GM18909 (cell line): ENCODE measurements around the gene ADI1.
"Not testable (repeated sequence)": the region's sequence is repeated elsewhere in the genome, so short reads cannot be mapped to it uniquely, and the experiment has no call there.

Source experiments
- ATAC-seq: cut with Tn5 transposase; IDR thresholded peaks from one replicate; pipeline ENCODE4 v1.9.1; 2021; ENCODE audit warnings: mild to moderate bottlenecking; ENCODE audit not compliant: unreplicated experiment, poor library complexity

The ADI1 gene

DNA sequence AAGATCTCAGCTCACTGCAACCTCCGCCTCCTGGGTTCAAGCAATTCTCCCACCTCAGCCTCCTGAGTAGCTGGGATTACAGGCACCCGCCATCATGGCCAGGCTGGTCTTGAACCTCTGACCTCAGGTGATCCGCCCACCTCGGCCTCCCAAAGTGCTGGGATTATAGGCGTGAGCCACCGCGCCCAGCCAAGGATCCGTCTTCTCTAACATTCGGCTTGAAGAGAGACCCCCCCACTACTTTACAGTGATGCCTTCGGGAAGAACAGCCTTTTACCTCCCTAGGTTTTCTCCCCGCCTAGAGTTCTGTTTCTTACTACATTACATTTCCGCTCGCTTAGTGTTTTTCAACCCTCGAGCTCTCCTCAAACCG lies 22.6 kb downstream of the ADI1 start:
- ATAC-seq, result not testable (repeated sequence)

DNA sequence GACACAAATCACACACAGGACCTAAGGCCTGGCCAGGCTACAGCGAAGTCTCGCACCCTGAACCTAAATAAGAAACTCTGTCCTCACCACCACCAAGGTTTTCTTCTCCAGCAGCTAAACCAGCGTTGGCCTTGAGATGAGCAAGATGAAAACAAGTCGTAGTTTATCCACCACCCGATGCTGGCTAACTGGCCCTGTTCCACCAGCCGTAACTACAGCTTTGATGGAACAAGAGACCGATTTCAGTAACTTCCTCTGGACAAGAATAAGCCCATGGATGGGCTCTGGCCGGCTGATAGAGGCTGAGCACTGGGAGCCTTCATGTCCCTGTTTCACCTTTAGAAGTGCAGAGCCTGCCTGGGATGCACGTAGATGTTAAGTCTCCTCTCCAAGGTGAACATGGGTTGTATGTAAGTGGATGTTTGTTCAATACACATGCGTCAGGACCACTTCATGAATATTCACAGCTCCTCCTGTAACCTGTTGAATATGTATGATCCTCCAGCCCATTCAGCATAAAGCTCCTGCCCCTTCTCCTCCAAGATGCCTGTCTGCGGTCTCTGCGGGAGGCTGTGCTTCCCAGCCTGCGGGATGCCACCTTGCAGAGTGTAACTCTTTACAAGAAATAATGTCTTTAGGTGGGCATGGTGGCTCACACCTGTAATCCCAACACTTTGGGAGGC lies 24.2 kb downstream of the ADI1 start:
- ATAC-seq, result no peak

DNA sequence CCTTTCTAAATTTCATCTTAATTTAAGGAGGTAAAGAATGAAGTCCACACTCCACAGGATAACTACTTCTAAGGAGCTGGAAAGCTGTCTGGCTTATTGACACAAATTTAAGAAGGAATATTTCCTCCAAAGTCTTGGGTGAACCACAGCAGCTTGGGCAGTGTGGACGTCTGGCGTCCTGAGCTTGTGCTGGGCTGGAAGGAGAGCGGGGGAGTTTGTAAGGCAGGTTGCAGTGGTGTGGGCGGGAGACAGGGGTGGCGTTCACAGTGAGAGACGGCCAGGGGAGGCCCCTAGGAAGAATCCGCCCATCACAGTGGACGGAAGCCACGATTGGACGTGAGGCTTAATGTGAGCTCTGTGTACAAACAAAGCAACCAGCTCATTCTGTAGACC lies 25.7 kb downstream of the ADI1 start:
- ATAC-seq, result no peak

DNA sequence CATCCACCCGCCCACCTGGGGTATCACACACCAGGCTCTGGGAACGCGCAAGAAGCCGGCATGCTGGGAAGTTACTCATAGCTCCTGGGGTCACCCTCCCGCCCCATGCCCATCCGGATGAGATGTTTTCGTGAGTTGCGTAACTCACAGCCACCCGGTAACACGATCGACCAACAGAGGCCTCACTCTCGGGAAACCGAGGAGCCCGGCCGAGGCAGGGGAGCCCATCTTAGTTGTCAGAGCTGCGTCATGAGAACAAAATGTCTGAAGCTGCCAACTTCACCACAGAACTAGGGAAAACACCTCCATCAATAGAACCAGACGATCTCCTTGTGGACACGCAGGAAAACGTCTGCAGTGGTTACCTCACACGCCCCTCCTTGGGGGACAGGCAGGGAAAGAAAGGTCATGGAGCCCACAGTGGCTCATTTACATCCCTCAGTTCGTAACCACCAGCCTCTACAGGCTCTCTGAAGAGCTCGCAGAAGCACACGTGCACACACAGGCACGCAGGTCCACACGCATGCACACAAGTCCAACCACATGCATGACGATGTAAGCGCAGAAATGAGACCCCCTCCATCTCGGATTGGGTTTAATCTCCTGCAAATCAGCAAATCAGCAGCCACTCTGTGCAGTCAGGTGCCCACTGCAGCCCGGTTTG lies 26.2 kb downstream of the ADI1 start:
- ATAC-seq, result no peak

DNA sequence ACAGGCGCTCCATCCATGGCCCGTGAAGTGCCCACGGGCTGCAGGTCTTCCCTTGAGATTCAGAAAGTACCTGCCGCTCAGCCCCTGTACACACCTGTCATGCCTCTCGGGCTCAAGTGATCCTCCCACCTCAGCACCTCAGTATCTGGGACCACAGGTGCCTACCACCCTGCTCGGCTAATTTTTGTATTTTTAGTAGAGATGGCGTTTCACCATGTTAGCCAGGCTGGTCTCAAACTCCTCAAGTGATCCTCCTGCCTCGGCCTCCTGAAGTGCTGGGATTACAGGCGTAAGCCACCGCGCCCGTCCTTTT lies 26.9 kb downstream of the ADI1 start:
- ATAC-seq, result not testable (repeated sequence)

DNA sequence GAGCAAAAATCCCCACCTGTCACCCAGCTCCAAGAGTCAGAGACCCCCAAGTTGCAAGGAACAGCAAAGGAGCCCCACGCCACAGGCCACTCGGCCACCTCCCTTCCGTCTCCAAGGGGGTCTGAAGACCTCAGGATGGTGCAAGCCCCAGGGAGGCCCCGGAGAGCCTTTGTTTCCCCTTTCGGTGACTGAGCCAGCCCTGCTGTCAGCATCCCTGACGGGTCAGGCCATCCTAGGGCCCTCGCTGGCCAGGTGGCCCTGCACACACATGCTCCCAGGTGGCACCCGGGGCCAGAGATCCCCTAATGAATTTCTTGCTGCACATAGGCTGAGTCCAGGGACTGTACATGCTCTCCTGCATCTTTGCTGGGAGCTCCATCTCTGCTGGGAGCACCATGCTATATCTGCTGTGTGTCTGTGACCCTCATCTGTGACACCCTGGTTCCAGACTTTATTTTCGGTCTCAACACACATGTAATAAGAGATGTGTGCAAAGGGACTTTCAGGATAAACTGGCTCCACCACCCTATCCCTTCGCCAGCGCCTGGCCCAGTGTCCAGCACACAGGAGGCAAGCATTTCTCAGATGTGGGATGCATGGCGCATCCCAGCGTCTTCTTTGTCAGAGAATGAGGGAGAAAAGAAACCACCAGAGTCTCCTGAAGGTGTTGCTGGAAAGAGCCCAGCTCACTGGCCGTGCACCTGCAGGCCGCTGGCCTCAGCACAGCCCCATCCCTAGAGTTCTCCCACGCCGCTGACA lies 27.4 kb downstream of the ADI1 start:
- no peak for ATAC-seq

DNA sequence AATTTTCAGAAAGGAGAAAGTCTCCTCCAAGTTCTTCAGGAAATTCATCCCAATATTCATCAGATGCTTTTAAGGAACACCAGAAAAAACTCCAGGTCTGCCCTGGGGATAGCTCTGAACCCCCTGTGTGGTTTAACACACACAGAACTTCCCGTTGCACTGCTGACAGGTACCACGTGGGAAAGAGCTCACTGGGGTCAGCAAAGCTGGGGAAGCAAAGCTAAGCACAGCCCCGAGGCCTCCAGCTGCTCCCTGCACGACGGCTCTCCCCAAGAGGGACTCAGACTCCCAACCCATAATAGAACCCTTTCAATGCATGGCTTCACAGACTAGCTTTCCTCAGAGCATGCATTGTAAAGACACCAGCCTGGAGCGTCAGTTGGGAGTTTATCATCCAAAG lies 28.0 kb downstream of the ADI1 start:
- ATAC-seq, result no peak

DNA sequence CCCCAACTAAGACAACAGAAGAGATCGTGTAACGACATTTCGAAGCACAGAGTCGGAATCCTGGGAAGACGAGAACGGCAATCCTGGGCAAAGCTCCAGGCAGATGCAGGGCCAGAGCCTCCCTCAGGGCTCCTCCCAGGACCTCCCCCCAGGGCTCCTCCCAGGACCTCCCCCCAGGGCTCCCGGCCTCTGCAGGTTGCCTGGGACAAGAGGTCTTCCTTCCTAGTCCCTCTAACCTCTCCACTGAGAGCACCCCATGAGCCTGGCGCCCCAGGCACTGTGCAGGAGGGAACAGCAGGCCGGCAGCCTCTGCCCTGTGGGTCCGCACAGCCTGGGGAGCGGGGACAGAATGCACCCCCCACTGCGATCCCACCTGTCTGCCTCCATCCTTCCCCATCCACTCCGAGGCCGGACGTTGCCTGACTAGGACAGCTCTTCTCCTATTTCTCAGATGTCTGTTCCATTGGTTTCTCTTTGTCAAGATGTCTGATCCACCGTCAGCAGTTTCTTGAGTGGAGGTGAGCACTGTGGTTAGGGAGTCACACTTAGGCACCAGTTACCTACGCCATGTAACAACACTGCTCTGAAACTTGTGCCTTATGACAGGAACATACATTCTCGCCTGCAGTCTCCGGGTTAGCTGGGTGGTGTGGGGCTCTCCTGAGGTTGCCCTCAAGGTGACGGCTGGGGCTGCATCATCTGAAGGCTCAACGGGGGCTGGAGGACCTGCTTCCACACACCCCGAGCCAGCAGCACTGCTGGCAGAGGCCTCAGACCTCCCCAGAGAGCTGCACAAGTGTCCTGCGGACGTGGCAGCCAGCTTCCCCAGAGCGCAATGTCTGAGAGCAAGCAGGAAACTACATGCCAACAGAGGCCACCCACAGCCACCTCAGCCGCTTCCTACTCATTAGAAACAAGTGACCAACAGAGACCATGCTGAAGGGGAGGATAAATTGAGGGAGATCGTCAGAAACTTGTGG lies 28.9 kb downstream of the ADI1 start:
- ATAC-seq, result no peak

DNA sequence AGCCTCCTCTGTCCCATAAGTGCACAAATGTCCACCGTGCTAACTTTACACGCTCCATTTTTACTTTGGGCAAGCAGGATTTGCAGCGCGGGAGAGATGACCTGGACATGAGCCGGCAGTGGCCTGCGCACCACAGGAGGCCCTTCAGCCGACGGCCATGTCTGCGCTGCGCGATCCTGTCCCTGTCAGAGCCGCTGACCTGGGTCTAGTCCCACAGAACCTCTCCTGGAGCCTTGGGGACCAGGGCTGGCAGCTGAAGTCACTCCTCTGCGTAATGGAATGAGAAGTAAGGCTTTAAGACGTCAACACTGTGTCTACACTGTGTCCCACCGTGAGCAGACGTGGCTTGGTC lies 29.6 kb downstream of the ADI1 start:
- no peak for ATAC-seq

DNA sequence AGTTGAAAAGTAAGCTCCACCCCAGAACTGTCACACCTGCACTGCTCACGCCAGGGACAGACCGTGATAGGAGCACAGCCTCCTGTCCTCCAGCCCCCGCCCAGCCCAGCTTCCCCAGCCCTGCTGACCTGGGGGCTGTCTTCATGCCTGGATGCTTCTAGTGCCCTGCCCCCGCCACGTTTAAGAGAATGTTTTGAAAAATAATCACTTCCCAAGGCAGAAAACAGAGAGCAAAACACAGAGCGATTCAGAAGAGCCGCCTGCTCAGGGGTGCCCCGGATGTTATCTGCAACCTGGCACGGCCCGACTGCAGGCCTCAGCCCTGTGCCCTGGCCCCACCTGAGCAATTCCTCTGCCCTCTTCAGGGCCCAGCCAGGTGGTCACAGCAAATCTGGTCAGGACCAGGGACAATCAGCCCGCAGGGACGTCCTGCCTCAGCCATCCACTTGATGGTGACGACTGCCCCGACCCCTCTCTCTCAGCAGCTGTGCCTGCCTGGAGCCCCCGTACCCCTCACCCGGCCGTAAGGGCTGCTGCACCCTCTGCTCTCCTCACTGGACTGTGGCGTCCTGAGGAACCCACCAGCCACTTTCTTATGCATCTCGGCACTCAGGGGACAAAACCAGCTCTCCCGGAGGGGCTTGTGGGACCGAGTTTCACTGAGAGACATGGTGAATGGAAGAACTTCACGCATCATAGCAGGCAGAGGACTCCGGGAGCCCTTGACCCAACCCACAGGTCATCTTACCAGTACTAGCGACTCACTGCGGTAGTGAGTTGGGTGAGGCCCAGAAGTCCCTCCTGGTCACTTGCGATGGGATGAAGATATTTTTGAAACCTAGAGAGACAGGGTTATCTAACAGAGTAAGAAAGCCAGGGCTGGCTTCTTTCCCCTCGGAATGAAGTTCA lies 30.2 kb downstream of the ADI1 start:
- no peak for ATAC-seq

DNA sequence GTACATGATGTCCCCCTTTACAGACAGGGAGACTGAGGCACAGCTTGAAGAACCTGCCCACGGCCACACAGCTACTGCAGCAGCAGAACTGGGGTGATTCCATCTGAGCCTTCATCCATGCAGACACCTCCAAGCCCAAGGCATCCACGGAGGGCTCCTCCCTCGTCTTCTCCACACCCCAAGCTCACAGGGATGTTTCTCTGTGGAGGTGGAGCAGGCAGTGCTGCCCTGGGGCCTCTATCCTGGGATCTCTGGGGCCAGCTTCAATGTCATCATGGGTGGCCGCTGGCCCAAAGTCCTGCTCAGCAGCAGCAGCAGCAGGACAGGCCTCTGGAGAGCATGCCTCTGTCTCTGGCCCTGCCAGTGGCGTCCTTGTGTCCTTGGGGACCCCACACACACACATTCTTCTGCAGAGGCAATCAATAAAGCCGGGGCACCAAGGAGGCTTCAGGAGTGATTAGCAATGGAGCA lies 31.2 kb downstream of the ADI1 start:
- no peak for ATAC-seq

DNA sequence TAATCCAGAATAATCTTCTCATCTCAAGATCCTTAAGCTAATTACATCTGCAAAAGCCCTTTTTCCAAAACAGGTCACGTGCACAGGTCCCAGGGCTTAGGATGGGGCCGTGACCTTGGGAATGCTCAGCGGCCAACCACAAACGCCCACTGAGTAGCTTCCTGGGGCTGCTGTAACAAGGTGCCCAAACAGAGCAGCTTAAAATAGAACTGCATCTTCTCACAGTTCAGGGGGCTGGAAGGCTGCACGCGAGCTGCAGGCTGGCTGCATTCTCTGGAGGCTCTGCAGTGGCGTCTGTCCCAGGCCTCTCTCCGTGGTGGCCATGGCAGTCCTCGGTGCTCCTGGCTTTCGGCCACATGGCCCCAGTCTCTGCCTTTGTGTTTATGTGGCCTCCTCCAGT lies 31.9 kb downstream of the ADI1 start:
- no peak for ATAC-seq

DNA sequence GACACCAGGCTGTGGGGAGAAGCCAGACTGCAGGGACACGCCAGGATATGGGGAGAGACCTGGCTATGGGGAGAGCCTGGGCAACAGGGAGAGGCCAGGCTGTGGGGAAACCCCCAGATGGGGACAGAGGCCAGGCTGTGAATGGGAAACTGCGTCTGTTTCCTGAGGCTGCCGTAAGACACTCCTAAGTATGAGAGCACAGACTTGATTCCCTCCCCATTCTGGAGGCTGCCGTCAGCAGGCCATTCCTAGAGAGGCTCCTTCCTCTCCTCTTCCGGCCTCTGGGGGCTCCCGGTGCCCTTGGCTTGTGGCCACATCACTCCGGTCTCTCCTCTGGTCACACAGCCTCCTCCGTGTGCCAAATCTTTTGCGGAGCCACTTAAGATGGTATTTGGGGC lies 32.3 kb downstream of the ADI1 start:
- ATAC-seq, result no peak

DNA sequence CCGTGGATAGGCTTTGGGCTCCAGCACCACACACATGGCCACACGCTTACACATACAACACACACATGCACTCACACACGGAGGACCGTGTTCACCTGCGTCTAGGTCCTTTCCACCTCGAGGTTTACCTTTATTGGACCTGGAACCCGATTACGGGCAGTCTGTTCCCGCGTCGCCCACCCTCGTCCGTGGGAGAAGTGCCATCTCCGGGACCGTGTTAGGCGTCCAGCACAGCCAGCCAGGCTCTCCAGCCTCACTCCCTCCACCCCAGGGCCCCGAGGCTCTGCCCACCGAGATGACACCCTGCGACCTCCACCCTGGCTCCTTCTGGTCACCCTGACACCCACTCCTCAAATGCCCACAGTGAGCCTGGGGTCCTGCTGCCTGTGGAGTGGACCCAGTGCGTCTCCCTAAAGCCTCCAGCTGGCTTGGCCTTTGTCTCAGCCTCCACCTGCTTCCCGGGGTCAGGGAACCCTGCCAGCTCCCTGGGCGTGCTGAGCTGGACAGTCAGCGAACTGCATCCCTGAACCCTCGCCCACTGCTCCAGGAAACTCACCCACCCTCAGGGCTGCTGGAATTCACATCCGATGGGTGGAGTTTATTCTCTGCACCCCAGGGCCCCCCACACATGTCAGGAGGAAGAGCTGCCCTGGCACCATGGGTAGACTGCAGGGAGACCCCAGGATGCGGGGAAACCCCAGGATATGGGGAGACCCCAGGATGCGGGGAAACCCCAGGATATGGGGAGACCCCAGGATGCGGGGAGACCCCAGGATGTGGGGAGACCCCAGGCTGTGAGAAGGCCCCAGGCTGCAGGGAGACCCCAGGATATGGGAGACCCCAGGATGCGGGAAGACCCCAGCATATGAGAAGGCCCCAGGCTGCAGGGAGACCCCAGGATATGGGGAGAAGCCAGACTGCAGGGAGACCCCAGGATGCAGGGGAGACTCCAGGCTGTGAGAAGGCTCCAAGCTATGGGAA lies 33.0 kb downstream of the ADI1 start:
- ATAC-seq, result no peak

DNA sequence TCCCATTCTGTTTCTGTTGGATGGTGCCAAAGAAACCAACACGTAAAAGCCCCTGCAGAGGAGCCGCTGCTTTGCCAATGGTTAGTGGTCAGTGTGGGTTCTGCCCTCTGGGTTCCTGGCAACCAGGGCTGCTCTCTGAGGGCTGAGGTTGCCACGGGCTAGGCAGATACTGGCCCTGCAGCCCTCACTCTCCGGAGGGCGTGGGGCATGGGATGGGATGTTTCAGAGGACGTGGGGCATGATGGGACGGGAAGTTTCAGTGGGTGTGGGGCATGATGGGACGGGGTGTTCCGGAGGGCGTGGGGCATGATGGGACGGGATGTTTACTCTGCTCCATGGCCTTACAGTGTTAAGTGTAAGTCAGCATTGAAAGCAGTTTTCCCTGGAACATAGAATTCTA lies 34.2 kb downstream of the ADI1 start:
- ATAC-seq, result no peak

DNA sequence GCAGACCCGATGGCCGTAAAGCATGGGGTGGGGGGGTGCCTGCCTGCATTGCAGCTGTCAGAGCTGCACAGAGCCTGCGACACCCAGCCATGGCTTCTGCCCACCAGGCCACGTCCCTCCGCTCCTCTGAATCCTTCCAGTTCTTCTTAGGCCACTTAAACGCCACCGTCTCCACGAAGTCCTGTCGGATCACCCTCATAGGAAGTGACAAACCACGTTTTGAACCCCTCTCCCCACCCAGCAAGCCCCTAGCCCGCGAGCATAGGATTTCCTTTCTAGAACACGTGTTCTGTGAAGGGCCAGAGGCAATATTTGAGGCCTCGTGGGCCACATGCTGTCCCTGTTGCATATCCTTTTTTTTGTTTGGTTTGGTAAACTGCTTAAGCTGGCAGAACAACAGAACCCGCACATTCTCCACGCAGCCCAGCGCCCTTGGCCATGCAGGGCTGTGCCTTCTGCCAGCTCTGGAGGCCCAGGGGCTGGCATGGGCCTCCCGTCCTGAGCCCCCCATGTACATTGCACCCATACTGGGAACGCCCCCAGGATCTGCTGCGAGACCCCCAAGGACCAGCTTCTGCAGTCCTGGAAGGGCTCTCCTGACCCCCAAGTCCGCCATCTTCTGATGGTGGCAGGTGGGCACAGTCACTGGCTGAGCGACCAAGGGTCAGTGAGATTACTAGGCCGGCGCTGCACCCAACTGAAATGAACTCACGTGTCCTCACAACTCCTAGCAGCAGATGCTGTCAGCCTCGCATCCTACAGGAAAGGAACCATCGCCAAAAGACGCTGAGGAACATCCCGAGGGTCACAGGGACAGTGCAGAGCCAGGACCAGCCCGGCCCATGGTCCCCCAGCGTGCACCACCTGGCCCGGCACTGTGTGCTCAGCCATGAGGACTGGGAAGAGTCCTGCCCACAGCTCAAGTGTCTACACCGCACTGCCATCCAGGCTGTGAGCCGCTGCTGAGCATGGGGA lies 35.1 kb downstream of the ADI1 start:
- no peak for ATAC-seq

DNA sequence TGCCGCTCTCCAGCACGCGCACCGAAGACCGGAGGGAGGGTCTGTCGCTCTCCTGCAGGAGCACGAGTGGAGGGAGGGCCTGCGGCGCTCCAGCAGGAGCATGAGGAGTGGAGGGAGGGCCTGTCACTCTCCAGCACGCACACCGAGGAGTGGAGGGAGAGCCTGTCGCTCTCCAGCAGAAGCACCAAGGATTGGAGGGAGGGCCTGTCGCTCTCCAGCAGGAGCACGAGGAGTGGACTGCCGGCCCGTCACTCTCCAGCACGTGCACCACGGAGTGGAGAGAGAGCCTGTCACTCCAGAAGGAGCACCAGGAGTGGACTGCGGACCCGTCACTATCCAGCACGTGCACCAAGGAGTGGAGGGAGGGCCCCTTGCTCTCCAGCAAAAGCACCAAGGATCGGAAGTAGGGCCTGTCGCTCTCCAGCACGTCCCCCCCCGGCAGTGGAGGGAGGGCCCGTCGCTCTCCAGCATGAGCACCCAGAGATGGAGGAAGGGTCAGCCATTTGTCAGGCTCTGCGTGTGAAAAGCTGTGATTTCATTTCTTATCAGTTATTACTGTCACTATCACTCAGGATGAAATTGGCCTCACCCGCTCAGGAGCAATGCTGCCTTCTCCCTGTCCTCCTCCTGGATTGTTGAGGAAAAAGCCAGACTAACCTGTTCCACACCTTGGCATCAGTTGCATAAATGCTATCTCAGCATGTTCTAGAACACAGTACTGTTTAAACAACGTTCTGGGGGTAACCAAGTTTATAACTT lies 35.9 kb downstream of the ADI1 start:
- no peak for ATAC-seq
